ENCODE data around the gene LPCAT3.

LPCAT3 gene

DNA sequence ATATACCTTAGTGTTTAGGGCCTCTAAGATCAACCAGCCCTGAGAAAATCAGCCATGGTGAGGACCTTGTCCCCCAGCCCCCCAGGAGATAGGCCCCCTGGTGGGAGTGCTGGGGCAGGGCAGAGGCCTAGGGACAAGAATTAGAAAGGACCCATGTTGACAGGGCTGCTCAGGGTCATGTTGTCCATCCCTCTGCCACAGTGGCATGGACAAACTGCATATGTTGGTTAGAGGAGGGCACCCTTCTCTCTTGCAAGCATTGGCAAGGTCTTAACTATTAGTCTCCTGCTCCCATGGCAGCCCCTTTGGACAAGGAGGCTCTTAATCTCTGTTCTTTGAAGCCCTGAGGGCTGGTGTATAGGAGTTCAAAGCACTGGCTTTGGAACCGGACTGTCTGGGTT lies 67.9 kb downstream of the LPCAT3 start:
- TF ChIP-seq CEBPB (IDR thresholded peaks at IDR 0.05) (no peak), CREB1 (IDR thresholded peaks at IDR 0.05; ENCODE audit: low read depth) (no peak)

DNA sequence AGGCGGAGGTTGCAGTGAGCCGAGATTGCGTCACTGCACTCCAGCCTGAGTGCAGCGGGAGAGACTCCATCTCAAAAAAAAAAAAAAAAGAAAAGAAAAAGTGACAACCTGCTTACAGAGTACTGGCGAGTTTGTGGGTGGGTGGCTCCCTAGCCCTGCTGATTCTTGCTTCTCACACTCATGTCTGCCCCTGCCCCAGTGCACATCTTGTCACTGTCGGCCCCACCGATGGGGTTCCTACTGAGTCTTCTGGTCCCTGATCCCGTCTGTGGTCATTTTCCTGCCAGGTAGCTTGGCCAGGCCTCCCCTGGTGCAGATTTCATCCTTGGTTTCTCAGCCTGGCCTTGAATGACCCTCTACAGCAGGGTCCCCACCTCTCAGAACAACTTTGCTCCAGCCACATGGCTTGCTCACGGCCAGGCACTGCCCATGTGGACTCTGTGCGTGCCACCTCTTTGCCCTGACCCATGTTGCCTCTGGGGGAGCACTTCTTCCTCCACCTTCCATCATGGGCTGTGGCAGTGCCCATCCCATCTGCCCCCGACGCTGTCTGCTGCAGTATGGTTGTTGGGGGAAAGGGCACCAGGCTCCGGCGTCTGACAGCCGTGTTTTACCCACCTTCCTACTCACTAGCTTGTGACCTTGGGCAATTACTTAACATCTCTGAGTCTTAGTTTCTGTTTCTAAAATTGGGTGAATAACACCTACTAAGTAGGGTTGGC lies 69.2 kb downstream of the LPCAT3 start:
- TF ChIP-seq, protein P1, sequence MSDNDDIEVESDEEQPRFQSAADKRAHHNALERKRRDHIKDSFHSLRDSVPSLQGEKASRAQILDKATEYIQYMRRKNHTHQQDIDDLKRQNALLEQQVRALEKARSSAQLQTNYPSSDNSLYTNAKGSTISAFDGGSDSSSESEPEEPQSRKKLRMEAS (IDR thresholded peaks at IDR 0.05) = no peak
- TF ChIP-seq, protein P2, sequence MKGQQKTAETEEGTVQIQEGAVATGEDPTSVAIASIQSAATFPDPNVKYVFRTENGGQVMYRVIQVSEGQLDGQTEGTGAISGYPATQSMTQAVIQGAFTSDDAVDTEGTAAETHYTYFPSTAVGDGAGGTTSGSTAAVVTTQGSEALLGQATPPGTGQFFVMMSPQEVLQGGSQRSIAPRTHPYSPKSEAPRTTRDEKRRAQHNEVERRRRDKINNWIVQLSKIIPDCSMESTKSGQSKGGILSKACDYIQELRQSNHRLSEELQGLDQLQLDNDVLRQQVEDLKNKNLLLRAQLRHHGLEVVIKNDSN (IDR thresholded peaks at IDR 0.05) = no peak
- TF ChIP-seq NFIC (IDR thresholded peaks at IDR 0.05) = no peak
- no peak for TF ChIP-seq ZBTB7A (IDR thresholded peaks at IDR 0.05; ENCODE audit: low read depth)
- no peak for TF ChIP-seq YY1 (IDR thresholded peaks at IDR 0.05; ENCODE audit: low read depth)
- TF ChIP-seq TAF1 (IDR thresholded peaks at IDR 0.05; ENCODE audit: low read depth) = no peak
- no peak for TF ChIP-seq EGR1 (IDR thresholded peaks at IDR 0.05)
- no peak for TF ChIP-seq FOXM1 (IDR thresholded peaks at IDR 0.05; ENCODE audit: borderline replicate concordance, low read depth)
- no peak for TF ChIP-seq TEAD4 (IDR thresholded peaks at IDR 0.05)
- TF ChIP-seq, protein P3, sequence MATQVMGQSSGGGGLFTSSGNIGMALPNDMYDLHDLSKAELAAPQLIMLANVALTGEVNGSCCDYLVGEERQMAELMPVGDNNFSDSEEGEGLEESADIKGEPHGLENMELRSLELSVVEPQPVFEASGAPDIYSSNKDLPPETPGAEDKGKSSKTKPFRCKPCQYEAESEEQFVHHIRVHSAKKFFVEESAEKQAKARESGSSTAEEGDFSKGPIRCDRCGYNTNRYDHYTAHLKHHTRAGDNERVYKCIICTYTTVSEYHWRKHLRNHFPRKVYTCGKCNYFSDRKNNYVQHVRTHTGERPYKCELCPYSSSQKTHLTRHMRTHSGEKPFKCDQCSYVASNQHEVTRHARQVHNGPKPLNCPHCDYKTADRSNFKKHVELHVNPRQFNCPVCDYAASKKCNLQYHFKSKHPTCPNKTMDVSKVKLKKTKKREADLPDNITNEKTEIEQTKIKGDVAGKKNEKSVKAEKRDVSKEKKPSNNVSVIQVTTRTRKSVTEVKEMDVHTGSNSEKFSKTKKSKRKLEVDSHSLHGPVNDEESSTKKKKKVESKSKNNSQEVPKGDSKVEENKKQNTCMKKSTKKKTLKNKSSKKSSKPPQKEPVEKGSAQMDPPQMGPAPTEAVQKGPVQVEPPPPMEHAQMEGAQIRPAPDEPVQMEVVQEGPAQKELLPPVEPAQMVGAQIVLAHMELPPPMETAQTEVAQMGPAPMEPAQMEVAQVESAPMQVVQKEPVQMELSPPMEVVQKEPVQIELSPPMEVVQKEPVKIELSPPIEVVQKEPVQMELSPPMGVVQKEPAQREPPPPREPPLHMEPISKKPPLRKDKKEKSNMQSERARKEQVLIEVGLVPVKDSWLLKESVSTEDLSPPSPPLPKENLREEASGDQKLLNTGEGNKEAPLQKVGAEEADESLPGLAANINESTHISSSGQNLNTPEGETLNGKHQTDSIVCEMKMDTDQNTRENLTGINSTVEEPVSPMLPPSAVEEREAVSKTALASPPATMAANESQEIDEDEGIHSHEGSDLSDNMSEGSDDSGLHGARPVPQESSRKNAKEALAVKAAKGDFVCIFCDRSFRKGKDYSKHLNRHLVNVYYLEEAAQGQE (IDR thresholded peaks at IDR 0.05; ENCODE audit: low read depth) = no peak
- TF ChIP-seq TCF12 (IDR thresholded peaks at IDR 0.05; ENCODE audit: low read depth) = no peak
- TF ChIP-seq CEBPB (IDR thresholded peaks at IDR 0.05) = no peak
- no peak for TF ChIP-seq RAD21 (IDR thresholded peaks at IDR 0.05; ENCODE audit: low read depth)
- no peak for TF ChIP-seq CREB1 (IDR thresholded peaks at IDR 0.05; ENCODE audit: low read depth)
- TF ChIP-seq EP300 (IDR thresholded peaks at IDR 0.05; ENCODE audit: borderline replicate concordance) = no peak

DNA sequence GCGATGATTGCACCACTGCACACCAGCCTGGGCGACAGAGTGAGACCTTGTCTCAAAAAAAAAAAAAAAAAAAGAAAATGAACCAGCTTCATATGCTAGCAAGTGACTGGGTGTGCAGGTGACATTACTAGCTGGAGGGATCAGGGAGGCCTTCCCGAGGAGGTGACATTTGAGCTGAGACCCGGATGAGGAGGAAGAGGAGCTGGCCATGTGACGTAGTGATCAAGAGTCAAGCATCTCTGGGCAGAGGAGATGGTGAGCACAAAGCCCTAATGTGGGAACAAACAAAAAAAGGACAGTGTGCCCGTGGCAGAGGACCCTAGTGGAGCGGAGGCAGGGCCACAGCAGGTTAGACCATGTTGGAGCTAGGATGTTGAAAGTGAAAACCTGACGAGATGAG lies 70.7 kb downstream of the LPCAT3 start:
- TF ChIP-seq ZBTB7A (IDR thresholded peaks at IDR 0.05; ENCODE audit: low read depth) (no peak), TEAD4 (IDR thresholded peaks at IDR 0.05) (no peak), CEBPB (IDR thresholded peaks at IDR 0.05) (no peak), EGR1 (IDR thresholded peaks at IDR 0.05) (no peak), NFIC (IDR thresholded peaks at IDR 0.05) (no peak), TAF1 (IDR thresholded peaks at IDR 0.05; ENCODE audit: low read depth) (no peak), TCF12 (IDR thresholded peaks at IDR 0.05; ENCODE audit: low read depth) (no peak), EP300 (IDR thresholded peaks at IDR 0.05; ENCODE audit: borderline replicate concordance) (no peak), RAD21 (IDR thresholded peaks at IDR 0.05; ENCODE audit: low read depth) (no peak)
- TF ChIP-seq, protein P1 (IDR thresholded peaks at IDR 0.05) = no peak
- TF ChIP-seq, protein P2 (IDR thresholded peaks at IDR 0.05) = no peak
- TF ChIP-seq, protein P3 (IDR thresholded peaks at IDR 0.05; ENCODE audit: low read depth) = no peak

DNA sequence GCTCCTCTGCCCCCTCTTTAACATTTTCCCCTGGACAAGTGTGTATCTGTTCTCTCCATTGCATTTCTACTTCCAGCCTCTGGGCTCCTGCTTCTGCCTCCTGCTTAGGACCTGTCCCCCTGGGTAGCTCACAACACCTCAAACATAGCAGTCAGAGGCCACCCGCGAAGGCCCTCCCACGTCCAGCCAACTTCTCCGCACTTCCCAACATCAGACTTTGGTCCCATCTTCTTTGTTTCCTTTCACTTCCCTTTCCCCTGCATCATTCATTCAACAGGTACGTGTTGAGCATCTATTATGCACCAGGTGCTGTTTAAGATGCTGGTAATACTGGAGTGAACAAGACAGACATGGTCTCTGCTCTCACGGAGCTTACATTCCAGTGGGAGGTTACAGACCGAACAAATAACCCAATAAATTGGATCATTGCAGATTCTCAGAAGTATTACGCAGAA lies 71.3 kb downstream of the LPCAT3 start:
- TF ChIP-seq CREB1 (IDR thresholded peaks at IDR 0.05; ENCODE audit: low read depth) (no peak), CEBPB (IDR thresholded peaks at IDR 0.05) (no peak), TCF12 (IDR thresholded peaks at IDR 0.05; ENCODE audit: low read depth) (no peak), NFIC (IDR thresholded peaks at IDR 0.05) (no peak), RAD21 (IDR thresholded peaks at IDR 0.05; ENCODE audit: low read depth) (no peak), EGR1 (IDR thresholded peaks at IDR 0.05) (no peak), FOXM1 (IDR thresholded peaks at IDR 0.05; ENCODE audit: borderline replicate concordance, low read depth) (no peak), YY1 (IDR thresholded peaks at IDR 0.05; ENCODE audit: low read depth) (no peak), EP300 (IDR thresholded peaks at IDR 0.05; ENCODE audit: borderline replicate concordance) (no peak), TAF1 (IDR thresholded peaks at IDR 0.05; ENCODE audit: low read depth) (no peak), TEAD4 (IDR thresholded peaks at IDR 0.05) (no peak), ZBTB7A (IDR thresholded peaks at IDR 0.05; ENCODE audit: low read depth) (no peak)
- TF ChIP-seq, protein P2 (IDR thresholded peaks at IDR 0.05) = no peak
- TF ChIP-seq, protein P3 (IDR thresholded peaks at IDR 0.05; ENCODE audit: low read depth) = no peak
- TF ChIP-seq, protein P1 (IDR thresholded peaks at IDR 0.05) = no peak

All from Ishikawa (cell line).